22Rv1 (cell line): ENCODE measurements around the gene PDGFC.

Source experiments
- CTCF ChIP-seq: fragments of 450-650 bp; IDR thresholded peaks from 2 replicates; pipeline ENCODE4 v1.5.1; 2017; ENCODE audit warnings: mild to moderate bottlenecking
- ZFX ChIP-seq: fragments of 450-650 bp; IDR thresholded peaks from 2 replicates; pipeline ENCODE4 v1.6.1; 2017; ENCODE audit warnings: antibody characterized with exemption, borderline replicate concordance

- TF ChIP-seq CTCF, result no peak
- no peak for TF ChIP-seq ZFX
Measured at GRCh38 chr4:156961196-156962057, 10.2 kb downstream of the PDGFC start.
